Liver (tissue), 9 donors: ENCODE measurements around the gene CCDC187. TPM values are rescaled to one million over a fixed set of nuclear protein-coding genes. Genes with fewer than 3 reads are reported as not detected.

Experiments used
- DNase-seq: peaks from one replicate; pipeline ENCODE4 v3.0.0-alpha.2; 2017; ENCODE audit warnings: low spot score
- H3K27ac ChIP-seq, 2 donors: one replicate each; pipeline ENCODE4 v1.7.0; 2013; ENCODE audit warnings: inconsistent platforms in 2 of 2, low read length in 2 of 2, control low read depth in 1 of 2, low read depth in 1 of 2, mild to moderate bottlenecking in 1 of 2
- H3K27me3 ChIP-seq, 4 donors: one replicate each; pipeline versions ENCODE4 v1.6.1 to v1.7.0; 2013; ENCODE audit warnings: low read length in 3 of 4, inconsistent platforms in 1 of 4, mild to moderate bottlenecking in 1 of 4, moderate library complexity in 1 of 4; ENCODE audit not compliant: control insufficient read depth in 4 of 4, insufficient read depth in 4 of 4
- H3K36me3 ChIP-seq, 4 donors: one replicate each; pipeline versions ENCODE4 v1.6.1 to v1.7.0; 2013; ENCODE audit warnings: low read length in 3 of 4, mild to moderate bottlenecking in 3 of 4, low read depth in 1 of 4, moderate library complexity in 1 of 4; ENCODE audit not compliant: control insufficient read depth in 4 of 4, insufficient read depth in 3 of 4
- H3K4me1 ChIP-seq, 4 donors: one replicate each; pipeline versions ENCODE4 v1.6.1 to v1.7.0; 2013; ENCODE audit warnings: low read length in 3 of 4, mild to moderate bottlenecking in 3 of 4, moderate library complexity in 1 of 4; ENCODE audit not compliant: control insufficient read depth in 4 of 4, insufficient read depth in 4 of 4
- H3K4me3 ChIP-seq, 3 donors: one replicate each; pipeline versions ENCODE4 v1.6.1 to v1.7.0; 2013; ENCODE audit warnings: low read length in 3 of 3, control low read depth in 1 of 3, low read depth in 1 of 3, mild to moderate bottlenecking in 1 of 3
- H3K9ac ChIP-seq, 2 donors: one replicate each; pipeline ENCODE4 v1.7.0; 2013; ENCODE audit warnings: low read length in 2 of 2, mild to moderate bottlenecking in 2 of 2, moderate library complexity in 2 of 2, control low read depth in 1 of 2, low read depth in 1 of 2
- H3K9me3 ChIP-seq, 4 donors: one replicate each; pipeline versions ENCODE4 v1.6.1 to v1.7.0; 2013; ENCODE audit warnings: low read length in 3 of 4; ENCODE audit not compliant: control insufficient read depth in 4 of 4
- CTCF ChIP-seq: fragments of 150-350 bp; IDR thresholded peaks from 2 replicates; pipeline ENCODE4 v1.5.1; 2017; ENCODE audit warnings: improper control_type of control experiment, low read depth, low read length; ENCODE audit not compliant: missing input control
- EGR1 ChIP-seq, 2 donors: IDR thresholded peaks; 2 replicates each; pipeline ENCODE4 v1.6.1; 2016 to 2018; ENCODE audit warnings: antibody characterized with exemption in 2 of 2, low read depth in 2 of 2
- FOXA1 ChIP-seq: IDR thresholded peaks from 2 replicates; pipeline ENCODE4 v1.6.1; 2016; ENCODE audit warnings: antibody characterized with exemption
- GABPA ChIP-seq, 2 donors: IDR thresholded peaks in 1 of 2; conservative IDR thresholded peaks in 1 of 2; 2 replicates each; pipeline ENCODE4 v1.6.1; 2016; ENCODE audit warnings: antibody characterized with exemption in 2 of 2, mild to moderate bottlenecking in 1 of 2, moderate library complexity in 1 of 2
- HNF4A ChIP-seq, 2 donors: conservative IDR thresholded peaks; 2 replicates each; pipeline ENCODE4 v1.6.1; 2016; ENCODE audit warnings: antibody characterized with exemption in 2 of 2, mild to moderate bottlenecking in 2 of 2
- HNF4G ChIP-seq: IDR thresholded peaks from 2 replicates; pipeline ENCODE4 v1.6.1; 2016; ENCODE audit warnings: antibody characterized with exemption
- JUND ChIP-seq, 2 donors: IDR thresholded peaks; 2 replicates each; pipeline ENCODE4 v1.6.1; 2016; ENCODE audit warnings: antibody characterized with exemption in 2 of 2
- RAD21 ChIP-seq, 2 donors: IDR thresholded peaks; 2 replicates each; pipeline ENCODE4 v1.6.1; 2016; ENCODE audit warnings: antibody characterized with exemption in 2 of 2, mild to moderate bottlenecking in 2 of 2
- REST ChIP-seq: IDR thresholded peaks from 2 replicates; pipeline ENCODE4 v1.6.1; 2016; ENCODE audit warnings: antibody characterized with exemption, mild to moderate bottlenecking
- SP1 ChIP-seq: IDR thresholded peaks from 2 replicates; pipeline ENCODE4 v1.6.1; 2018; ENCODE audit warnings: antibody characterized with exemption, mild to moderate bottlenecking
- TAF1 ChIP-seq: conservative IDR thresholded peaks from 2 replicates; pipeline ENCODE4 v1.6.1; 2016; ENCODE audit warnings: antibody characterized with exemption, mild to moderate bottlenecking
- YY1 ChIP-seq: IDR thresholded peaks from 2 replicates; pipeline ENCODE4 v1.6.1; 2016; ENCODE audit warnings: antibody characterized with exemption, mild to moderate bottlenecking
- WGBS: extraction: QIAGEN DNeasy Blood & Tissue Kit; methylation state at CpG from one replicate; pipeline ENCODE4 v1.1.7; 2013; 5-methylcytosine and 5-hydroxymethylcytosine counted together
- polyA plus RNA-seq, 2 donors: library from polyadenylated mRNA; stranded (reverse) in 1 of 2; unstranded in 1 of 2; fragments of 200-250 nt in 1 of 2; fragments of >200 nt in 1 of 2; fragmentation: Nextera tagmentation in 1 of 2; extraction: Ambion mirVana in 1 of 2; gene quantifications; one replicate each; pipeline versions ENCODE4 v1.2.1 to v1.2.3, GENCODE V29; 2013 to 2015
- total RNA-seq, 2 donors: library from RNA; depleted of rRNA; stranded (reverse); fragments of >200 nt; gene quantifications; one replicate each; pipeline ENCODE4 v1.2.3, GENCODE V29; 2014
- TF ChIP-seq, protein P1 (sequence below): IDR thresholded peaks from 2 replicates; pipeline ENCODE4 v1.6.1; 2016; ENCODE audit warnings: antibody characterized with exemption
- TF ChIP-seq, protein P2 (sequence below): IDR thresholded peaks from 2 replicates; pipeline ENCODE4 v1.6.1; 2016; ENCODE audit warnings: antibody characterized with exemption
- donor health status: healthy.
- donor health status: healthy.
- donor health status: healthy.
- donor health status: healthy.
- donor health status: healthy.

CCDC187 gene
- total and polyA plus RNA-seq, 4 donors = 0.05 TPM; not detected in 3

GRCh38 chr9:136303066-136303824, 649 bp downstream of the CCDC187 start:
- H3K27ac ChIP-seq = no peak overlapping the region
- 85% methylated on average over 34 of the region's 34 CpGs for WGBS
- H3K4me3 ChIP-seq = no peak overlapping the region
- H3K4me1 ChIP-seq = no peaks in the 10 kb centered on the region
- TF ChIP-seq GABPA (IDR thresholded peaks at IDR 0.05 in 1 of 2, conservative IDR thresholded peaks at IDR 0.05 in 1 of 2) = no peak
- TF ChIP-seq CTCF = no peak
- TF ChIP-seq, protein P1, sequence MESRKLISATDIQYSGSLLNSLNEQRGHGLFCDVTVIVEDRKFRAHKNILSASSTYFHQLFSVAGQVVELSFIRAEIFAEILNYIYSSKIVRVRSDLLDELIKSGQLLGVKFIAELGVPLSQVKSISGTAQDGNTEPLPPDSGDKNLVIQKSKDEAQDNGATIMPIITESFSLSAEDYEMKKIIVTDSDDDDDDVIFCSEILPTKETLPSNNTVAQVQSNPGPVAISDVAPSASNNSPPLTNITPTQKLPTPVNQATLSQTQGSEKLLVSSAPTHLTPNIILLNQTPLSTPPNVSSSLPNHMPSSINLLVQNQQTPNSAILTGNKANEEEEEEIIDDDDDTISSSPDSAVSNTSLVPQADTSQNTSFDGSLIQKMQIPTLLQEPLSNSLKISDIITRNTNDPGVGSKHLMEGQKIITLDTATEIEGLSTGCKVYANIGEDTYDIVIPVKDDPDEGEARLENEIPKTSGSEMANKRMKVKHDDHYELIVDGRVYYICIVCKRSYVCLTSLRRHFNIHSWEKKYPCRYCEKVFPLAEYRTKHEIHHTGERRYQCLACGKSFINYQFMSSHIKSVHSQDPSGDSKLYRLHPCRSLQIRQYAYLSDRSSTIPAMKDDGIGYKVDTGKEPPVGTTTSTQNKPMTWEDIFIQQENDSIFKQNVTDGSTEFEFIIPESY = no peak
- no peak for TF ChIP-seq RAD21 (IDR thresholded peaks at IDR 0.05)
- no peak for TF ChIP-seq TAF1
- no peak for TF ChIP-seq HNF4G
- no peak for TF ChIP-seq REST
- TF ChIP-seq SP1 = no peak
- no peak for TF ChIP-seq EGR1 (IDR thresholded peaks at IDR 0.05; ENCODE audit: low read depth in 2 of 2)
- H3K36me3 ChIP-seq = no peaks in the 10 kb centered on the region
- no peaks in the 10 kb centered on the region for H3K27me3 ChIP-seq
- H3K9me3 ChIP-seq = no peaks in the 10 kb centered on the region
- DNase-seq = no peak
- H3K9ac ChIP-seq = no peak overlapping the region

DNA sequence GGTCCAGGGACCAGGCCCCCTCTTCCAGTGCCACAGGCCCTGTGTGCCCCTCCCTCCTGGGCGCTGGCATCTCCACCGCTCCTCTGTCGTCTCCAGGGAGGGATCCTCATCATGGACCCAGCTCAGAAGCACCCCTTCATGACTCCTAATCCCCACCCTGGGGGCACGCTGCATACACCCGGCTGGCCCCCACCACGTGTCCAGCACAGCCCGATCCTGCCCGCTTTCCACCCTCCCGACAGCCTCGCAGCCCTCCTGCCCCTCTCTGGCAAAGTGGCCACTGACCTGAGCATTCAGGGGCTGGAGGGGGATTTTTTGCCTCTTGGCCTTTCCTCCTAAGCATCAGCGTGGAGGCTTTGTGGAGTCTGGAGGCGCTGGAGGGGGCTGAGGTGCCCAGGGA, 1.4 kb downstream of the CCDC187 start:
- no peak for DNase-seq
- no peaks in the 10 kb centered on the region for H3K27me3 ChIP-seq
- H3K9ac ChIP-seq = no peak overlapping the region
- H3K36me3 ChIP-seq = no peaks in the 10 kb centered on the region
- no peaks in the 10 kb centered on the region for H3K4me1 ChIP-seq
- no peak overlapping the region for H3K27ac ChIP-seq
- 91% methylated on average over 12 of the region's 12 CpGs for WGBS
- H3K4me3 ChIP-seq = no peak overlapping the region
- H3K9me3 ChIP-seq = no peaks in the 10 kb centered on the region
- no peak for TF ChIP-seq FOXA1
- TF ChIP-seq, protein P2, sequence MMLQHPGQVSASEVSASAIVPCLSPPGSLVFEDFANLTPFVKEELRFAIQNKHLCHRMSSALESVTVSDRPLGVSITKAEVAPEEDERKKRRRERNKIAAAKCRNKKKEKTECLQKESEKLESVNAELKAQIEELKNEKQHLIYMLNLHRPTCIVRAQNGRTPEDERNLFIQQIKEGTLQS = no peak
- TF ChIP-seq JUND (IDR thresholded peaks at IDR 0.05) = no peak
- TF ChIP-seq RAD21 (IDR thresholded peaks at IDR 0.05) = no peak
- no peak for TF ChIP-seq CTCF
- TF ChIP-seq HNF4G = no peak
- no peak for TF ChIP-seq YY1
- TF ChIP-seq SP1 = no peak
- TF ChIP-seq, protein P1 = no peak
- TF ChIP-seq EGR1 (IDR thresholded peaks at IDR 0.05; ENCODE audit: low read depth in 2 of 2) = no peak
- TF ChIP-seq HNF4A (conservative IDR thresholded peaks at IDR 0.05) = no peak
- TF ChIP-seq TAF1 = no peak
